SK-N-DZ (cell line): ENCODE measurements around the gene GNG2.

Experiments
- DNase-seq: peaks from one replicate; pipeline ENCODE4 v3.0.0-alpha.2; 2015; ENCODE audit warnings: low spot score

GNG2 gene

DNA sequence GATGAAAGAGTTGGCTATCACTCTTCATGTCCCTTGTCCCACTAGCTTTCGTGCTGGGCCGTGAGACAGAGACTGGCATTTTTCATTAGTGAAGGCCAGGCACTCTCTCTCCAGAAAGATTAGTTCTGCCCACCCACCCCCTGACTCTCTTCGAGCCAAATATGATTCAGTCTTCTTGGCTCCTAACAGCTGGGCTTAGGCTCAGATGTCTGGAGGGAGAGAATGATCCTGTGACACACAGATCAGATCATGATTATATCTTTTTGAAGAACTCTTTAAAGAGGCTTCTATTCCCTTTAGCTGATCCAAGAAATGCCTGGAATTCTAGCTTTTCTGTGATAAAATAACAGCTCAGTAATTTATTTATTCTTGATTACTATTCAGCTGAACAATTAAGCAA is 5.2 kb upstream of the GNG2 start:
- DNase-seq = no peak

DNA sequence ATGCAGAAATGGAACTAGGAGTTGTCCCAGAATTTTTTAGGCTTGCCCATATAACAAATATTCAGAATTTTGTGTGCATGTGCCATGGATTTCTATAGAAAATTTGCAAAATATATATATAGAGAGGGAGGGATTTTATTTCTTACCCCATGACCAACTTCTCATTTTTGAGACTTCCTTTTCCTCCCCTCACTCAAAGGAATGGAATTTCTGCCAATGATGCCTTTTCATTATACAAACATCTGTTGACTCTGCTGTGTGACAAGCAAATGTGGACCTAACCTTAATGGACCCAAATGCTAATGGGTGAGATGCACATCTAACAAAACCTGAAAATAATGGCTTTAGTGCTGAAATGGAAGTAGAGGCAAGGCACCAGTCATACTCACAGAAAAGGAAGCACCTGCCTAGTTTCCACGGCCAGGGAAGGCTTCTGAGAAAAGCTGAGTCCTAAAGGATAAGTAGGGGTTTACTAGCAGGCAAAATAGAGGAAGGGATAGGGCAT is 3.6 kb upstream of the GNG2 start:
- no peak for DNase-seq

DNA sequence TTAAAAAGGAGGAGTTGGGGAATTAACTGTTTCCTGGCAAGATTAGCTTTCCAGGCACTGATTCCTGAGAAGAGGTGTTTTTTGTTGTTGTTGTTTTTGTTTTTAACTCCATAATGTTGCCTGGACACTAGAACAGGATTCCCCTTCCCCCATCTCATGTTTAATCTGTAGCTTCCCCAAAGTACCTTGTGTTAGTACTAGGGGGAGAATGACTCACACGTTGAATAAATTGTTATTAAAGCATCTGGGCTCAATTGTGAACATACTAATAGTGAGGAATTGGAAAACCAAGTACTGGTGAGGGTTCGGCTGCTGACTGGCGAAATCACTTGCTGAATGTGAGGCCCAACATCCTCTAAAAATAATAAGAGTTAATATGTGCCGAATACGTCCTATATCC is 1.3 kb upstream of the GNG2 start:
- no peak for DNase-seq

DNA sequence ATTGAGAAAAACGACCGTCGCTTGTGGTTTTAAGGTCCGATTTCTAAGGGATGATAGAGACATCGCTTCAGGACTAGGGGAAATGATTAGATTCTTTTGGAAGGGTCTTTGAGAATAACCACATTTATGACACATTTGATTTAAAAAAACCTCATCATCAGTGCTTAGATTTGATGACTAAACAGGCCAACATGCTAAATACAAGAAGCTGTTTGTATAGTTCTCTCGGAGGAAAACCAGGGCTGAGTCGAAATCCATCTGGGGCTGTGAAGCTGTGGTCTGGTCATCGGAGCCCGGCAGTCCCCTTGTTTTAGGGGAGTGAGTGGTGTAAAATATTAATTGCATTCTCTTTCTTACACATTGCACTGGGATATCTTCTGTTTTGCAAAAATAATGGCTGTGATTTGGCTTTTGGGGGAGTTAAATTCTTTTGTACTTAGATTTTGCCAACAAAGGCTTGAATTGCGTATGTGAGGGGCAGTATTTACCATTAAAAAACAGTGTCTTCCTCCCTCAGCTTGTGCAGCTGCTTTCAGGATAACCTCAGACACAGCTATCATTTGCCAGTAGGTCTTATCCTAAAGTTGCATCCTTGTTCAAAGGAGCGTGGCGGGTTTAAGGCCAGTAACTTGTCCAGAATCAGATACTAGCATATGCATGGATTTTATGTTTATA is 550 bp downstream of the GNG2 start:
- no peak for DNase-seq

GRCh38 chr14:51862176-51862796 is 1.9 kb downstream of the GNG2 start:
- DNase-seq = no peak

GRCh38 chr14:51862860-51863259 is 2.4 kb downstream of the GNG2 start:
- no peak for DNase-seq

- DNase-seq = no peak
These were observed 5.7 kb downstream of the GNG2 start for GRCh38 chr14:51865953-51866747.

GRCh38 chr14:51867741-51868140 is 7.3 kb downstream of the GNG2 start:
- DNase-seq = no peak

GRCh38 chr14:51868405-51868804 is 8.0 kb downstream of the GNG2 start:
- no peak for DNase-seq

GRCh38 chr14:51869411-51870100 is 9.1 kb downstream of the GNG2 start:
- DNase-seq = no peak

DNA sequence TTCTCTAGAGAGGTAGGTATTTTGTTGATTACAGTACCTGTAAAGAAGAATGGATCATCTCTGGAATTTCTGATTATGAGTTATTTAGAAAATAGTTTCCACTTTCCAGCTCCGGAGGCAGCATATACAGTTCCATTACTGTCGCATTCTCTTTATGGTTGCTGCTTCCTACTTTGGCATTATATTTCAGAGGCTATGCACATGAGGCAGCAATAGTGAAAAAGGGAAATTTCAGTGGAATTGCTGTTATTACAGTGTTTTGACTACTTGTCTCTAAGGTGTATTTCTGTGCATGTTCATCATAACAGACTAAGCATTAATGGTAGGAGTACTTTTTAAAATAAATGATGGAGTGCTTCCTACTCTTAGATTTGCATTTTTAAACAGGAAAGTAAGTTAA is 10.2 kb downstream of the GNG2 start:
- DNase-seq = no peak

DNA sequence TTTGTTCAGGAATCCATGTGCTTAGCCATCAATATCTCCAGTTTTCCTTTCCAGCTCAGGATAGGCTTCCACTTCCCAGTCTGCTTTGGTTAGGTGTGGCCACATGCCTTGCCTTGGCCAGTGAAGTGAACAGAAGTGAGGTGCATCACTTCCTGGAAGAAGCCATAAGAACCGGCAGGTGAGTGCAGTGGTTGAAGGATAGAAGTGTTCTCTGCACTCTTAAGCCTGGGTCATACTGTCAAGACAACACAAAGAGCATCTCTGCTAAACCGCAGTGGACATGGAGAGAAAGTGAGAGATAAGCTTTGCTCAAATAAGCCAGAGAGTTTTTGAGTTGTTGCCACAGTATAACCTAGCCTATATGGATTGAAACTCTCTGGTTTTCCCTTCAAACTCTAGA is 11.4 kb downstream of the GNG2 start:
- no peak for DNase-seq

GRCh38 chr14:51872396-51872795 is 12.0 kb downstream of the GNG2 start:
- no peak for DNase-seq

GRCh38 chr14:51873221-51873893 is 12.9 kb downstream of the GNG2 start:
- DNase-seq = no peak

GRCh38 chr14:51877810-51878209 is 17.4 kb downstream of the GNG2 start:
- no peak for DNase-seq

DNA sequence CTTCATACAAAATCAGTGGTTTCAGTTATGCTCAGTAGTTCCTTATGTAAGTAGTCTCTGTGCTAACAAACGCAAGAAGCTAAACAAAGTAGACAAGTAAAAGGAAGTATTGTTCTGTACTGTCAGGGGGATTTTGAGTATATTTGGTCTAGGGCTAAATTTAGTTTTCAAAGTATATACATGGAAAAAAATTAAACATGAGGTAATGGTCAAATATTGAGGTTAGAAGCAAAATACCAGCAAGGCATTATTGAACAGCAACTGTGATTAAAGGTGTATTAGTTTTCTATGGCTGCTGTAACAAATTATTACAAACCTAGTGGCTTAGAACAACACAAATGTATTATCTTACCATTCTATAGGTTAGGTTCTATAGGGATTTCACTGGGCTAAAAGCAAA is 18.8 kb downstream of the GNG2 start:
- no peak for DNase-seq

DNA sequence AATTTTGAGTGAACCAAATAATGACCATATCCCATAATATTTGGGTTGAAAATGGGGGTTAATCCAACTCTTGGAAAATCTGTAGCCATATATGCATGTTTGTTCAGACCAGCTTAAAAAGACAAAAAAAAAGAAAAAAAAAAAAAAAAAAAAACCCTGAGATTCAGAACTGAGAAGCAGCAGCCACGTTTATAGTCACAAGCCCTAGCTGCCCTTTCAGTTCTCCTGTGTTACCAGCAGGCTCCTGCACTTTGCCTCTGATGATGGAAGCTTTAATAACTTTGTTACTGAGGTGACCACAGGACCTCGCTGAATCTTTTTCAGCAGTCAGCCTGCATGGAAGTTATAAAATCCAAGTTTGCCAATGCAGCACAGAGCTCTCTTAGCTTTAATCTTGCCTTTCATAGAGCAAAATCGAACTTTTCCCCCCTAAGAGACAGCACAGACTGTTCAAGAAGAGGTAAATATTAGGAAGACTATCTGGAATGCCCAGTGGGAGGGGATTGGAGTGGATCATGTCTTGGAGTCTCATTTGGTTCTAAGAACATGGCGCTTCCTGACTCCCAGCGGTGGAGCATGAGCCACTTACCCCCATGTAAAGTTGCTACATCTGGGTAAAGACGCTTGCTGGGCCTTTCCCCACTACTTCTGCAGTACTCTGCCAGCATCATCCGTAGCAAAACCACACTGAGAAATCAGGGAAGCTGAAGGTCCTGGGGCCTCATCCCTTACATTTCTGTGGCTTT is 20.6 kb downstream of the GNG2 start:
- no peak for DNase-seq

- DNase-seq = no peak
These were observed 21.2 kb downstream of the GNG2 start for GRCh38 chr14:51881636-51882035.

DNA sequence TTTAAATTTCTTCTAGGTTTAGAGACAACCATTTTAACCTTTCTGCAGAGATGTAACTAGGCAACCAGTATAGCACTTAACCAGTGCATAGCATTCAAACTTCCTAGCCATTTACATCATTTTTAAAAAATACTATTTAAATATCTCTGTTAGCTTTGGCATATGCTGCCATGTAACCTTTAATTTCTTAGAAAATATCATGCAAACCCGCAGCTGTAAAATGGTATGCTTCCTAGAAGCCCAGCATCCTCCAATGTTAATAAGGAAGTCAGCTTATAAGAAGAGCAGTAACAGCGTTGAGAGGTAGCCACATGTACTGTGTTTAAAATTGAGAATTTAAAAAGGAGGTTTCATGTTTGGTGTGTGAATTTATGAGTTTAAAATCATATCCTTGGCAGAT is 22.8 kb downstream of the GNG2 start:
- DNase-seq = no peak

DNA sequence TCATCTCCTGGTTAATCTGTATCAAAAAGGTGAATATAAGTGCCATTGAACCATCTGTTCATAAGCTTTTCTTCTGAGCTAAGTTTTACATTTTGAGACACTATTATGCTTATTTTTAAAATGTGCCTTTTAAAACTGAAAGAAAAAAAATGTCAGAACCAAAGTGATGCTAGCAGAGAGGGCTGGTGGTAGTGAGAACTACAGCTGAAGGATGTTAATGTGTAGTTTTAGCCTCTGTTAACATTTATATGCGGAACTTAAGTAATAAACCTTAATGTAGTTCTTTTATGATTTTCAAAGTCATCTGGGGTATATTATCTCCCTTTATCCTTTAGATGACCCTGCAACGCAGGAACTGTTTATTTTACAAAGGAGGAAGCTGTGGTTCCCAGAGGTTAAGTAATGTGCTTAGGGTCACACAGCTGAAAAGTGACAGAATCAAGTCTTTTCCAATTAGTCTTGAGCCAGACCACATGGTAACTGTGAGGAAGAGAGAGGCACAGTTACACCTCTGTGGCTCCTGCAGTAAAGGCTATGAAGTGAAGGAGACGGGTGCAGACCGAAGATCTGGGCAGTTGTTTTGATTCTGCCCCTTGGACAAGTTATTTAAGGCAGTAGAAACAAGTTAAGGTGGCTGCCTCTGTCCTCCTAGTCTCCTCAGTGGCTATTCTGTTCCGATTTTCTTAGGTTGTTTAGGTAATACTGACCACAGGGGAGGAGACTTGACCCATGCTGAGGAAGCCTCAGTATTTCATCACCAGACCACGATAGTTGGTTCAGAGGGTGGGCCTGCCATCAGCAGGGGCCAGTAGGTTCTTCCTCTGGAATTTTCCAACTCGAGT is 23.9 kb downstream of the GNG2 start:
- DNase-seq = peak; percentile 90
